HCT116 (cell line): ENCODE data around the gene IL6ST. TPM values are rescaled to one million over a fixed set of nuclear protein-coding genes. Genes with fewer than 3 reads are reported as not detected.

Source experiments
- ATAC-seq: fragments of 200-7000 bp; cut with Tn5 transposase; 2 replicates; pipeline ENCODE4 v1.9.1; 2020; ENCODE audit warnings: mild to moderate bottlenecking, moderate library complexity
- BruUV-seq: library from RNA; stranded (reverse); fragments of 400-500 nt; replicated peaks from 2 replicates; lab custom pipeline; 2021; lab: Mats Ljungman, UMichigan
- CTCF ChIA-PET: fragments of 300-600 bp; sonication (Branson Sonifier 250); formaldehyde crosslinking; loops from one replicate; lab custom pipeline; 2021; ENCODE audit warnings: antibody characterized with exemption; lab: Charles Lee
- POLR2A ChIA-PET: fragments of 300-600, 350-600 bp; sonication (Branson Sonifier 250); formaldehyde crosslinking; loops from one replicate; lab custom pipeline; 2021; ENCODE audit warnings: antibody characterized with exemption; lab: Charles Lee
- RAD21 ChIA-PET, 2 experiments: fragments of 300-600 bp; sonication (Branson Sonifier 250); formaldehyde crosslinking; loops; one replicate each; lab custom pipeline; 2023; ENCODE audit warnings: low total read pairs in 2 of 2; ENCODE audit not compliant: uncharacterized antibody in 2 of 2, unreplicated experiment in 2 of 2, low non-redundant PET in 1 of 2; lab: Charles Lee
- DNase-seq: peaks from one replicate; pipeline ENCODE4 v3.0.0-alpha.2; 2010; ENCODE audit warnings: low read depth, low spot score
- H2AFZ ChIP-seq: fragments of 200-600 bp; shearing (Covaris generic), sonication (generic); 2 replicates; pipeline ENCODE4 v1.6.1; 2017; ENCODE audit warnings: low read depth, mixed run types, mixed read lengths, antibody characterized with exemption, low read length; ENCODE audit not compliant: poor library complexity, severe bottlenecking
- H3K27ac ChIP-seq: 2 replicates; pipeline ENCODE4 v1.5.1; 2012; ENCODE audit warnings: low read depth, low read length
- H3K27me3 ChIP-seq: fragments of 200-600 bp; sonication (generic); 2 replicates; pipeline ENCODE4 v1.6.1; 2016; ENCODE audit warnings: mixed run types, low read length, mixed read lengths; ENCODE audit not compliant: insufficient read depth
- H3K36me3 ChIP-seq, 2 experiments: fragments of 200-500 bp in 1 of 2; fragments of 200-600 bp in 1 of 2; sonication (Bioruptor generic) in 1 of 2; sonication (generic) in 1 of 2; 2 replicates each; pipeline versions ENCODE4 v1.5.1 to v1.6.1; 2014 to 2016; ENCODE audit warnings: low read length in 2 of 2, inconsistent platforms in 1 of 2, mixed read lengths in 1 of 2, mixed run types in 1 of 2; ENCODE audit not compliant: insufficient read depth in 2 of 2, control insufficient read depth in 1 of 2
- H3K4me1 ChIP-seq, 2 experiments: fragments of 200-600 bp in 1 of 2; sonication (generic) in 1 of 2; 2 replicates each; pipeline versions ENCODE4 v1.5.1 to v1.6.1; 2012 to 2017; ENCODE audit warnings: low read length in 2 of 2, inconsistent platforms in 1 of 2, mild to moderate bottlenecking in 1 of 2, mixed read lengths in 1 of 2, mixed run types in 1 of 2, moderate library complexity in 1 of 2; ENCODE audit not compliant: insufficient read depth in 2 of 2, control insufficient read depth in 1 of 2
- H3K4me2 ChIP-seq: fragments of 200-600 bp; sonication (generic); 2 replicates; pipeline ENCODE4 v1.6.1; 2017; ENCODE audit warnings: mixed run types, low read length, mixed read lengths
- H3K4me3 ChIP-seq, 2 experiments: fragments of 200-600 bp in 1 of 2; sonication (generic) in 1 of 2; replicated peaks in 1 of 2; 2 replicates each; pipeline ENCODE4 v1.5.1; 2011 to 2016; ENCODE audit warnings: low read length in 2 of 2, control low read depth in 1 of 2, low read depth in 1 of 2, mild to moderate bottlenecking in 1 of 2, mixed read lengths in 1 of 2, mixed run types in 1 of 2
- H3K79me2 ChIP-seq: fragments of 200-600 bp; sonication (generic); 2 replicates; pipeline ENCODE4 v1.6.1; 2017; ENCODE audit warnings: mild to moderate bottlenecking, mixed run types, low read length, moderate library complexity, mixed read lengths; ENCODE audit not compliant: insufficient read depth
- H3K9ac ChIP-seq: fragments of 200-600 bp; sonication (generic); 2 replicates; pipeline ENCODE4 v1.6.1; 2016; ENCODE audit warnings: low read length, mixed read lengths
- H3K9me2 ChIP-seq: fragments of 200-600 bp; sonication (generic), shearing (Covaris generic); 2 replicates; pipeline ENCODE4 v1.6.1; 2017; ENCODE audit warnings: mixed run types, mild to moderate bottlenecking, moderate library complexity; ENCODE audit not compliant: insufficient read depth
- H3K9me3 ChIP-seq, 2 experiments: fragments of 200-500 bp in 1 of 2; fragments of 200-600 bp in 1 of 2; sonication (Bioruptor generic) in 1 of 2; sonication (generic) in 1 of 2; 2 replicates each; pipeline ENCODE4 v1.6.1; 2014 to 2017; ENCODE audit warnings: low read length in 2 of 2, mixed read lengths in 2 of 2, inconsistent platforms in 1 of 2, low read depth in 1 of 2, mild to moderate bottlenecking in 1 of 2, mixed run types in 1 of 2, moderate library complexity in 1 of 2; ENCODE audit not compliant: control insufficient read depth in 1 of 2, insufficient read depth in 1 of 2
- H4K20me1 ChIP-seq: fragments of 200-600 bp; sonication (generic), shearing (Covaris generic); 2 replicates; pipeline ENCODE4 v1.6.1; 2017; ENCODE audit warnings: mixed run types, mild to moderate bottlenecking, moderate library complexity; ENCODE audit not compliant: insufficient read depth
- ATF3 ChIP-seq: IDR thresholded peaks from 2 replicates; pipeline ENCODE4 v1.6.1; 2012
- CBX3 ChIP-seq: IDR thresholded peaks from 2 replicates; pipeline ENCODE4 v1.6.1; 2012; ENCODE audit warnings: low read depth
- ELF1 ChIP-seq: IDR thresholded peaks from 2 replicates; pipeline ENCODE4 v1.6.1; 2012; ENCODE audit warnings: low read depth, borderline replicate concordance
- EZH2 ChIP-seq: fragments of 200-600 bp; sonication (generic); IDR thresholded peaks from 2 replicates; pipeline ENCODE4 v1.6.1; 2017; ENCODE audit warnings: antibody characterized with exemption, mixed run types
- EZH2phosphoT487 ChIP-seq: fragments of 200-600 bp; IDR thresholded peaks from 2 replicates; pipeline ENCODE4 v1.6.1; 2018; ENCODE audit warnings: antibody characterized with exemption, borderline replicate concordance
- JUND ChIP-seq: IDR thresholded peaks from 2 replicates; pipeline ENCODE4 v1.6.1; 2012
- POLR2A ChIP-seq: IDR thresholded peaks from 2 replicates; pipeline ENCODE4 v1.7.0; 2011; ENCODE audit warnings: borderline replicate concordance; ENCODE audit not compliant: insufficient read depth, insufficient read length; ENCODE audit errors: extremely low read depth
- POLR2AphosphoS5 ChIP-seq: IDR thresholded peaks from 2 replicates; pipeline ENCODE4 v1.6.1; 2011; ENCODE audit warnings: mild to moderate bottlenecking, low read depth, low read length, moderate library complexity
- RAD21 ChIP-seq: IDR thresholded peaks from 2 replicates; pipeline ENCODE4 v1.6.1; 2012; ENCODE audit warnings: low read depth, mild to moderate bottlenecking
- SIN3A ChIP-seq: IDR thresholded peaks from 2 replicates; pipeline ENCODE4 v1.6.1; 2012; ENCODE audit warnings: low read depth
- SP1 ChIP-seq: IDR thresholded peaks from 2 replicates; pipeline ENCODE4 v1.6.1; 2012; ENCODE audit warnings: low read depth
- SRF ChIP-seq: IDR thresholded peaks from 2 replicates; pipeline ENCODE4 v1.6.1; 2012; ENCODE audit warnings: low read depth
- TCF7L2 ChIP-seq: IDR thresholded peaks from 2 replicates; pipeline ENCODE4 v1.7.0; 2011; ENCODE audit warnings: borderline replicate concordance, inconsistent platforms; ENCODE audit not compliant: insufficient read depth, insufficient read length; ENCODE audit errors: extremely low read depth
- YY1 ChIP-seq: IDR thresholded peaks from 2 replicates; pipeline ENCODE4 v1.6.1; 2011; ENCODE audit warnings: low read length, low read depth, moderate library complexity, mild to moderate bottlenecking; ENCODE audit not compliant: insufficient replicate concordance; ENCODE audit errors: extremely low read depth
- ZBTB33 ChIP-seq: IDR thresholded peaks from 2 replicates; pipeline ENCODE4 v1.6.1; 2011; ENCODE audit warnings: mild to moderate bottlenecking, low read length, moderate library complexity; ENCODE audit not compliant: insufficient replicate concordance; ENCODE audit errors: extremely low read depth
- ZFX ChIP-seq: fragments of 450-650 bp; IDR thresholded peaks from 2 replicates; pipeline ENCODE4 v1.6.1; 2017
- ZNF274 ChIP-seq: fragments of 200-500 bp; sonication (Bioruptor generic); IDR thresholded peaks from 2 replicates; pipeline ENCODE4 v1.6.1; 2014; ENCODE audit warnings: mild to moderate bottlenecking, low read depth, low read length, inconsistent platforms
- intact Hi-C: fragments of 100-400 bp; cut with micrococcal nuclease; formaldehyde crosslinking; loops from 2 replicates; pipeline ENCODE4 v1.10.0; 2022
- total RNA-seq: library from RNA; stranded (reverse); gene quantifications from one replicate; pipeline ENCODE4 v1.2.1, GENCODE V29; 2021; ENCODE audit not compliant: unreplicated experiment
- TF ChIP-seq, protein P1 (sequence below): IDR thresholded peaks from 2 replicates; pipeline ENCODE4 v1.6.1; 2012; ENCODE audit warnings: low read depth
- TF ChIP-seq, protein P2 (sequence below), 3 experiments: fragments of 200-600 bp in 1 of 3; sonication (generic) in 1 of 3; IDR thresholded peaks in 2 of 3; conservative IDR thresholded peaks in 1 of 3; 2 replicates each; pipeline ENCODE4 v1.5.1; 2012 to 2017; ENCODE audit warnings: low read depth in 2 of 3, low read length in 2 of 3, antibody characterized with exemption in 1 of 3, borderline replicate concordance in 1 of 3, control low read depth in 1 of 3, mild to moderate bottlenecking in 1 of 3, mixed read lengths in 1 of 3, mixed run types in 1 of 3, moderate library complexity in 1 of 3; ENCODE audit not compliant: insufficient read depth in 1 of 3

IL6ST gene
- total RNA-seq, 1 experiment from 2014 or later = 26.5 TPM

DNA sequence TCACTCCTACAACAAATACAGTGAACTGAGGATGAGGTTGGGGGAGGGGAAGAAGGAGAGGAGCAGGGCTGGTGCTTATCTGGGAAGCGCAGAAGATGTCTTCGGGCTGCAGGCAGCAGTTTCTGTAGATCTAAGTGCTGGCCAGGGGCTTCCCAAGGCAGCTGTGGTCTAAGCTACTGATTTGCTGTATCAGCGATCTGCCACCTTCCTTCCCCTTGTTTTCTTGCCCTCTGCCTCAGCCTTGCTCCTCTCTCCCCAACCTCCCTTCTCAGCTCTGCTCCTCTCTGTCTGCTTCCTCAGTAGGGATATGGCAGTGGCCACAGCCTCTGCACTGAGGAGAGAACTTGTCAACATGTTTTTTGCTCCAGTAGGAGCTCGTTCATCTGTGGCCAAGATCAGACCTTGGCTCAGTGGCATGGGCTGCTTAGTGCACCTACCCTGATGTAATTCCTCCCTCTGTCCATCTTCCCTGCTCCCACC is 42.8 kb upstream of the IL6ST start:
- no peak for ATAC-seq
- intact Hi-C loops = no loop called here
- H2AFZ ChIP-seq = no peak overlapping the region
- no peaks in the 10 kb centered on the region for H3K36me3 ChIP-seq
- no peaks in the 10 kb centered on the region for H3K79me2 ChIP-seq
- no peaks in the 10 kb centered on the region for H3K27me3 ChIP-seq
- BruUV-seq = no TSS peak
- ChIA-PET POLR2A (no interaction called here), CTCF (no interaction called here), RAD21 (no interaction called here)
- H3K4me1 ChIP-seq = no peaks in the 10 kb centered on the region
- H4K20me1 ChIP-seq = no peaks in the 10 kb centered on the region
- no peaks in the 10 kb centered on the region for H3K9me3 ChIP-seq
- H3K4me2 ChIP-seq = no peak overlapping the region
- no peak overlapping the region for H3K4me3 ChIP-seq
- H3K27ac ChIP-seq = no peak overlapping the region
- TF ChIP-seq, protein P1, sequence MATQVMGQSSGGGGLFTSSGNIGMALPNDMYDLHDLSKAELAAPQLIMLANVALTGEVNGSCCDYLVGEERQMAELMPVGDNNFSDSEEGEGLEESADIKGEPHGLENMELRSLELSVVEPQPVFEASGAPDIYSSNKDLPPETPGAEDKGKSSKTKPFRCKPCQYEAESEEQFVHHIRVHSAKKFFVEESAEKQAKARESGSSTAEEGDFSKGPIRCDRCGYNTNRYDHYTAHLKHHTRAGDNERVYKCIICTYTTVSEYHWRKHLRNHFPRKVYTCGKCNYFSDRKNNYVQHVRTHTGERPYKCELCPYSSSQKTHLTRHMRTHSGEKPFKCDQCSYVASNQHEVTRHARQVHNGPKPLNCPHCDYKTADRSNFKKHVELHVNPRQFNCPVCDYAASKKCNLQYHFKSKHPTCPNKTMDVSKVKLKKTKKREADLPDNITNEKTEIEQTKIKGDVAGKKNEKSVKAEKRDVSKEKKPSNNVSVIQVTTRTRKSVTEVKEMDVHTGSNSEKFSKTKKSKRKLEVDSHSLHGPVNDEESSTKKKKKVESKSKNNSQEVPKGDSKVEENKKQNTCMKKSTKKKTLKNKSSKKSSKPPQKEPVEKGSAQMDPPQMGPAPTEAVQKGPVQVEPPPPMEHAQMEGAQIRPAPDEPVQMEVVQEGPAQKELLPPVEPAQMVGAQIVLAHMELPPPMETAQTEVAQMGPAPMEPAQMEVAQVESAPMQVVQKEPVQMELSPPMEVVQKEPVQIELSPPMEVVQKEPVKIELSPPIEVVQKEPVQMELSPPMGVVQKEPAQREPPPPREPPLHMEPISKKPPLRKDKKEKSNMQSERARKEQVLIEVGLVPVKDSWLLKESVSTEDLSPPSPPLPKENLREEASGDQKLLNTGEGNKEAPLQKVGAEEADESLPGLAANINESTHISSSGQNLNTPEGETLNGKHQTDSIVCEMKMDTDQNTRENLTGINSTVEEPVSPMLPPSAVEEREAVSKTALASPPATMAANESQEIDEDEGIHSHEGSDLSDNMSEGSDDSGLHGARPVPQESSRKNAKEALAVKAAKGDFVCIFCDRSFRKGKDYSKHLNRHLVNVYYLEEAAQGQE = no peak
- TF ChIP-seq TCF7L2 (no peak), EZH2 (no peak), ZFX (no peak), POLR2A (no peak), ELF1 (no peak), ZBTB33 (no peak), POLR2AphosphoS5 (no peak), SIN3A (no peak), EZH2phosphoT487 (no peak), YY1 (no peak), SRF (no peak), ATF3 (no peak), CBX3 (no peak), RAD21 (no peak), ZNF274 (no peak), JUND (no peak), SP1 (no peak)
- TF ChIP-seq, protein P2, sequence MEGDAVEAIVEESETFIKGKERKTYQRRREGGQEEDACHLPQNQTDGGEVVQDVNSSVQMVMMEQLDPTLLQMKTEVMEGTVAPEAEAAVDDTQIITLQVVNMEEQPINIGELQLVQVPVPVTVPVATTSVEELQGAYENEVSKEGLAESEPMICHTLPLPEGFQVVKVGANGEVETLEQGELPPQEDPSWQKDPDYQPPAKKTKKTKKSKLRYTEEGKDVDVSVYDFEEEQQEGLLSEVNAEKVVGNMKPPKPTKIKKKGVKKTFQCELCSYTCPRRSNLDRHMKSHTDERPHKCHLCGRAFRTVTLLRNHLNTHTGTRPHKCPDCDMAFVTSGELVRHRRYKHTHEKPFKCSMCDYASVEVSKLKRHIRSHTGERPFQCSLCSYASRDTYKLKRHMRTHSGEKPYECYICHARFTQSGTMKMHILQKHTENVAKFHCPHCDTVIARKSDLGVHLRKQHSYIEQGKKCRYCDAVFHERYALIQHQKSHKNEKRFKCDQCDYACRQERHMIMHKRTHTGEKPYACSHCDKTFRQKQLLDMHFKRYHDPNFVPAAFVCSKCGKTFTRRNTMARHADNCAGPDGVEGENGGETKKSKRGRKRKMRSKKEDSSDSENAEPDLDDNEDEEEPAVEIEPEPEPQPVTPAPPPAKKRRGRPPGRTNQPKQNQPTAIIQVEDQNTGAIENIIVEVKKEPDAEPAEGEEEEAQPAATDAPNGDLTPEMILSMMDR (IDR thresholded peaks at IDR 0.05 in 2 of 3, conservative IDR thresholded peaks at IDR 0.05 in 1 of 3; ENCODE audit: borderline replicate concordance in 1 of 3, insufficient read depth in 1 of 3, low read depth in 2 of 3, low read length in 2 of 3) = no peak
- TF ChIP-seq, all 23 proteins: peak for 0
- no peak for DNase-seq
- no peaks in the 10 kb centered on the region for H3K9me2 ChIP-seq
- no peak overlapping the region for H3K9ac ChIP-seq
